GM19240 (cell line): Measurements from ENCODE around the gene GPR34.

Source experiments
- DNase-seq: peaks from one replicate; pipeline ENCODE4 v3.0.0; 2011; ENCODE audit warnings: low spot score; ENCODE audit not compliant: insufficient read length

GPR34 gene

DNA sequence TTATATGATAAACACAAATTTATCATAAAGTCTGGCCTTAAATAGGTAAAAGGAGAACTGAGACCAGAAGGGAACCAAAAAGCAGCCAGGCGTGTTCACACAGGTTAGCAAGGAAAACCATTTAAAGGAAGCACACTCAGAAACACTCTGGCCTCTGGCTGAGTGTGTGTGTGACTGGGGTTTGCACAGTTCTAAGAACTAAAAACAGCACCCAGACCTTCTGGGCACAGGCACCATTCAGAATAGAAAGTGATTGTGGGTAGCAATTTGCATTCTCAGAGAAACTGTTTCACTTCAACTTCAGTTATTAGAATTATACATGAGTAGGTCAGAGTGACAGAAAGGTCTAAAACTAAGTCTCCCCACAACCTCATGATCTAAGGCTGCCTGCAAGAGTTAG lies 45.2 kb downstream of the GPR34 start:
- peak; percentile 24 for DNase-seq

DNA sequence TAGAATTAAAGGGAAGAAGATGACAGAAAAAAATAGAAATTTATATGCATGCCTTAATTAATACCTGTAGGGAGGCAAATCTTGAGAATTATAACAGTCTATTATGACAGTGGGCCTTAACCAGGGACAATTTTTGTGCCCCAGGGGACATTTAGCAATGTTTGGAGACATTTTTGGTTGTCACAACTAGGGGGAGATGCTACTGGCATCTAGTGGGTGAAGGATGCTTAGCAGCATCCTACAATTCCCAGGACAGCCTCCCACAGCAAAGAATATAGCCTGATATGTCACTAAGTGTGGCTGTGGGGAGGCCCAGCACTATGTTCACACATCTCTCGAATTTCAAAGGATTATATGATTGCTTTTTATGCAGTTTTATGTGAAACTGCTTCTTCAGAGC lies 45.8 kb downstream of the GPR34 start:
- DNase-seq: no peak

DNA sequence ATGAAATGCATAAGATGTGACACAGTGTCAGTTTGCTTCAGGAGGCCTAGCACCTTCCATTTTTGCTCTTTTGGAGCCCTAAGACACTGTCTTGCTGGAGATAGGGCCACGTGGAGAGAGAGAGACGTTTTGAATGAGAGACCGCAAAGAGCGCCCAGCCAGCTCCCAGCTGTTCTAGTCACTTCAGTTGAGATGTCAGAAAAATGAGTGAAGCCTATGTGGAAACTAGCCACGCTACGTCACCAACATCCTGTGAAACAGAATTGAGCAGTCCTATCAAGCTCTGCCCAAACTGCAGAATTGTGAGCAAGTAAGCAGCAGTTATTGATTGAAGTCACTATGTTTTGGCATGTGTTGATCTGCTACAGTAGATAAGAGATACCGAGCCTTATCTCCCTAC lies 48.3 kb downstream of the GPR34 start:
- DNase-seq: no peak

DNA sequence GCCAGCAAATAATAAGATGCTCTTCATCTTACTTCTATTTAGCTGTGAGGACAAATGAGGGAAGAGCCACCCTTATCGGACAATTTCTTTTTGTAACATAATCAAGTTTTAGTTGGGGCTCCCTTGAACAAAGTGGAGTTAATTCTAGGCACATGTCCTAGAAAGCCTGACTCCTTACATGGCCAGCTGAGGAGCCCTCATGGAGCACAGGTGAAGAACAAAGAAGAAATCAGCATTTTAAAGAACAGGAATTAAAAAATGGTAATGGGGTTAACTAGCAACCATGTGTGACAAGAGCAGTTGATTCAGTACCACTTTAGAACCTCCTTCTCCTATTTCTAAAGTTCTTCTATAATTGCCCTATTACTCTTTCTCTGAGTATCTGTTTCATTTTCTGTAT lies 51.1 kb downstream of the GPR34 start:
- DNase-seq: no peak
